ENCODE measurements around the gene PLK1. TPM values are rescaled to one million over a fixed set of nuclear protein-coding genes. Genes with fewer than 3 reads are reported as not detected.
A peak's percentile ranks its signal among the peaks of the same experiment; 100 is the strongest.

Gene PLK1
- total and polyA plus RNA-seq, 2 of the 13 experiments (the other 11 are each of a cell fraction or from before 2014, with no cell fraction given), result 71.5 to 76.3 TPM

DNA sequence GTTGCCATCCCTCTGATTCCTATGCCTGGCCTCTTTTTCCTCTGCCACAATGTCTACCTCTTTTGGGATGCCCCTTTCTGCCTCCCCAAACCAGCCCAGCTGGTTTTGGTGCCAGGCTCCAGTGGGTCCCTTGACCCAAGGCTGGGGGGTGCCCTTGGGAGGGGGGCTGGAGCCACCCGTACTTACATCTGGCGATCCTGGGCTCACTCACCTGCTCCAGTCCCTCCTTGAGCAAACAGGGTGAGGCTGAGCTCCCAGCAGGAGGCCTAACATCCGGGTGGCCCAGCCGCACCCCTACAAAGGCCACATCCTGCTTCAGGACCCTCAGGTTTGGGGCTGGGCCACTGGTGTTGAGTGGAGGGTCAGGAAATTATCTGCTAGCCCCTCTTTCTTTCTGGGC, 33.1 kb downstream of the PLK1 start:
- Histone ChIP-seq H3K36me3 (replicated peaks in 1 of 2; ENCODE audit: control insufficient read depth in 1 of 2, insufficient read depth in 2 of 2, low read length in 2 of 2) (no peaks in the 10 kb centered on the region), H3K4me1 (ENCODE audit: insufficient read depth, low read length) (peaks cover 11% of the 10 kb centered on the region), H3K9ac (ENCODE audit: insufficient read depth, low read depth, low read length) (no peak overlapping the region), H3K27ac (ENCODE audit: extremely low read length, insufficient read depth, low read length) (no peak overlapping the region), H3K9me3 (ENCODE audit: low read length) (peaks cover 19% of the 10 kb centered on the region), H3K4me2 (ENCODE audit: low read depth, low read length) (no peak overlapping the region), H3K4me3 (replicated peaks in 1 of 3; ENCODE audit: insufficient read depth in 1 of 3, low read depth in 2 of 3, low read length in 3 of 3) (no peak overlapping the region), H4K20me1 (ENCODE audit: insufficient read depth, low read length) (no peaks in the 10 kb centered on the region), H2AFZ (ENCODE audit: low read length) (no peak overlapping the region), H3K79me2 (ENCODE audit: insufficient read depth, low read length) (no peaks in the 10 kb centered on the region), H3K27me3 (ENCODE audit: control insufficient read depth in 1 of 2, insufficient read depth in 2 of 2, low read length in 2 of 2) (peaks cover 3% of the 10 kb centered on the region in 2 experiments; a peak in 1 of 5 replicates)
- 47% methylated on average over 4 of the region's 4 CpGs for WGBS (ENCODE audit: low lambda C conversion rate)
- no peak for ATAC-seq
- ChIA-PET POLR2A (no interaction called here), CTCF (ENCODE audit: low intra/inter-chr PET ratio, low total read pairs) (no interaction called here)
- no TSS peak for BruUV-seq (replicated peaks)
- TF ChIP-seq YY1 (IDR thresholded peaks at IDR 0.05; ENCODE audit: insufficient read depth, insufficient replicate concordance, low read depth, low read length) (no peak), HDAC1 (CRISPR knock-in tag; IDR thresholded peaks at IDR 0.05) (no peak), ZNF121 (CRISPR knock-in tag; IDR thresholded peaks at IDR 0.05) (no peak), MXD4 (CRISPR knock-in tag; IDR thresholded peaks at IDR 0.05) (no peak), KDM3A (CRISPR knock-in tag; IDR thresholded peaks at IDR 0.05; ENCODE audit: low read depth) (no peak), RFXAP (CRISPR knock-in tag; IDR thresholded peaks at IDR 0.05; ENCODE audit: borderline replicate concordance) (no peak), FOSL1 (CRISPR knock-in tag; IDR thresholded peaks at IDR 0.05; ENCODE audit: borderline replicate concordance) (no peak), RFXANK (CRISPR knock-in tag; IDR thresholded peaks at IDR 0.05) (no peak), ZSCAN25 (CRISPR knock-in tag; IDR thresholded peaks at IDR 0.05) (0 out of 2 replicates have a peak, but pooled peaks have one; percentile 35), MXD3 (CRISPR knock-in tag; IDR thresholded peaks at IDR 0.05) (0 out of 2 replicates have a peak, but pooled peaks have one; percentile 35), FOXO4 (CRISPR knock-in tag; conservative IDR thresholded peaks at IDR 0.05) (no peak), REPIN1 (CRISPR knock-in tag; IDR thresholded peaks at IDR 0.05; ENCODE audit: borderline replicate concordance, low read depth) (no peak), ZSCAN29 (CRISPR knock-in tag; conservative IDR thresholded peaks at IDR 0.05) (no peak), GLI4 (CRISPR knock-in tag; IDR thresholded peaks at IDR 0.05; ENCODE audit: borderline replicate concordance) (no peak), ZSCAN21 (CRISPR knock-in tag; IDR thresholded peaks at IDR 0.05; ENCODE audit: borderline replicate concordance) (no peak), MED8 (CRISPR knock-in tag; IDR thresholded peaks at IDR 0.05; ENCODE audit: insufficient replicate concordance) (peak; percentile 26), BCL3 (CRISPR knock-in tag; IDR thresholded peaks at IDR 0.05) (no peak), ZNF333 (CRISPR knock-in tag; IDR thresholded peaks at IDR 0.05; ENCODE audit: borderline replicate concordance) (no peak), CHD4 (IDR thresholded peaks at IDR 0.05; ENCODE audit: borderline replicate concordance, low read length) (no peak), NONO (IDR thresholded peaks at IDR 0.05) (no peak), NONO (CRISPR knock-in tag; conservative IDR thresholded peaks at IDR 0.05) (no peak)
- FAIRE-seq, result no peak
- in situ Hi-C loops (cut with HindIII; ENCODE audit: extremely low pct_ligation_motif_present, low pct_unique_long_range_greater_than_20kb), result loop anchor here (10.0 kb wide), 1 partner anchor 63 kb away; no protein-coding TSS in a partner anchor
- no peak for DNase-seq (ENCODE audit: low spot score)
- intact Hi-C loops (cut with micrococcal nuclease; ENCODE audit: unreplicated experiment), result no loop called here

All from HepG2 (cell line).